Fibroblast of the aortic adventitia (primary cell): Measurements from ENCODE around the gene GALP. TPM values are rescaled to one million over a fixed set of nuclear protein-coding genes. Genes with fewer than 3 reads are reported as not detected.

Experiments used
- DNase-seq: peaks from one replicate; pipeline ENCODE4 v3.0.0-alpha.2; 2010; ENCODE audit warnings: low read depth
- H3K4me3 ChIP-seq: 2 replicates; pipeline ENCODE4 v1.5.1; 2011; ENCODE audit warnings: low read depth, mild to moderate bottlenecking, control low read depth, low read length, moderate library complexity
- CTCF ChIP-seq: IDR thresholded peaks from 2 replicates; pipeline ENCODE4 v1.5.1; 2011; ENCODE audit warnings: mild to moderate bottlenecking, low read length, control low read depth, inconsistent platforms; ENCODE audit not compliant: insufficient read depth
- total RNA-seq: library from RNA; depleted of rRNA; stranded (reverse); fragments of >200 nt; gene quantifications from 2 replicates; pipeline ENCODE4 v1.2.3, GENCODE V29; 2012; ENCODE audit warnings: low replicate concordance

GALP gene
- total RNA-seq, 1 donor = not detected

GRCh38 chr19:56142087-56142787 lies 33.6 kb upstream of the GALP start:
- no peak for TF ChIP-seq CTCF
- peak overlapping the region; percentile 78 for H3K4me3 ChIP-seq
- no peak for DNase-seq

DNA sequence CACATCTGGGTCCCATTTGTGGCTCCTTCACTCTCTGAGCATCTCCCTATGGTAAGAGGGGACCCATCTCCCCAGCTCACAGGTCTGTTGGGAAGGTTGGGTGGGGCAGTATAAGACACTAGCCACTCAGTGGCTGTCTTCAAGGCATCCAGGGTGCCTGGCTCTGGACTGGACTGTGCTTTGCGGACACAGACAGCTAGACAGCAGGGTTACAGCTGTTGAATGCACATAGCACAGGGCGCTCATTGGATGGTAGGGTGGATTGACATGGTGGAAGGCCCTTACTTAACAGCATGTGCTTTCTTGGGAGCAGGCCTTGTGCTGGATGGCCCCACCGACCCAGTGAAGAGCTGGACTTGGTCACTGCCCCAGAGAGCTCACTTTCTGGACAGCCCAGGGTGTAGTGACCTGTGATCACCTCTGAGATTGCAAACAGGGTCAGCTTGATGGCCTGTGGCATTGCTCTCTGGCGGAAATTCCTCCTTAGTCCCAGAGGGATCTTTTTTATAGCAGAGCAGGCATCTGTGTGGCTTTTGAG lies 32.8 kb upstream of the GALP start:
- no peak for TF ChIP-seq CTCF
- no peak for DNase-seq
- H3K4me3 ChIP-seq = no peak overlapping the region

DNA sequence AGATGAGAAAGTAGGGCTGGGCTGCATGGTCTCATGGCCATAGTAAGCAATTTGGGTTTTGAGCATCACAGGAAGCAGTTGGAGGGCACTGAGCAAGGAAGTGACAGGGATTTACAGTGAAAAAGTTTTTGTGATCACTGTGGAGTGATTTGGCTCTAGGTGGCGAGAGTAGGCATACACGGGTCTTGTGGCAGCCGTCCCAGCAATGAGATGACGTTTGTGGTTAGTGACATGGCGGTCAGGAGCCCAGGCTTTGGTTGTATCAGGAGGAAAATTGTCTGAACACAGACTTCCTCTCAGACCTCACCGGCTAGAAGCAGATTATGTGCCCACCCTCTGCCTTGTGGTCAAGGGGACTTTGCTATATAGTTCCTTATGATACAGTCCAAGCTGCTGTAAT lies 31.4 kb upstream of the GALP start:
- no peak for TF ChIP-seq CTCF
- no peak for DNase-seq

DNA sequence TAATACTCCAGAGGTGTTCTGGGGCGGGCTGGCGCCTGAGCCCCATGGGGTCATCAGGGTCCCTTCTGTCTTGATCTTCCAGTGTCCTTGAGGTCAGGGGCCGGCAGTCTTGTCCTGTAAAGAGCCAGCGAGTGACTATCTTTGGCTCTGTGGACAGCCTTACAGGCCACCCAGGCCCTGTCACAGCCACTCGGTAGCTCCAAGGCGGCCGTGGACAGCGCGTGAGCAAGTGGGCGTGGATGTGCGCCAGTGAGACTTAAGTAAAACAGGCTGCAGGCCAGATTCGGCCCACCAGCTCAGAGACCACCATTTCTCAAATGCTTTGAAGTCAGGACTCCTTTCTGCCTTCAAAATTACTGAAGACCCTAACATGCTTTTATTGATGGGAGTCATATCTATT lies 31.0 kb upstream of the GALP start:
- no peak for TF ChIP-seq CTCF
- no peak overlapping the region for H3K4me3 ChIP-seq
- no peak for DNase-seq

More for the DNA sequence above, 31.4 kb upstream of the GALP start:
- no peak overlapping the region for H3K4me3 ChIP-seq

DNA sequence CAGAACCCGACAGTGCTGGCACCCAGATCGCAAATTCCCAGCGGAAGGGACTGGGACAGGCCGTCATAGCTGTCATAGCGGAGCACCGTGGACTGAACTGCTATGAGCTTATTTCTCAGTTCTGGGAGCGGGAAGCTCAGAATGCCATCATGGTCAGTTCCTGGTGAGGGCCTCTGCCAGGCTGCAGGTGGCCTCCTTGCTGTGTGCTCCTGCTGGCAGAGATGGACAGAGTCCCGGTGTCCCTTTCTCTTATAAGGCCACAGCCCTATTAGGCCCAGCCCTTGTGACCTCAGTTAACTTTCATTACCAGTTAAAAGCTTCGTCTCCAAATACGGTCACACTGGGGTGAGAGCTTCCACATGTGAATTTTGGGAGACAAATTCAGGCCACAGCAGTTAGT lies 30.1 kb upstream of the GALP start:
- DNase-seq = no peak
- no peak for TF ChIP-seq CTCF
- no peak overlapping the region for H3K4me3 ChIP-seq

DNA sequence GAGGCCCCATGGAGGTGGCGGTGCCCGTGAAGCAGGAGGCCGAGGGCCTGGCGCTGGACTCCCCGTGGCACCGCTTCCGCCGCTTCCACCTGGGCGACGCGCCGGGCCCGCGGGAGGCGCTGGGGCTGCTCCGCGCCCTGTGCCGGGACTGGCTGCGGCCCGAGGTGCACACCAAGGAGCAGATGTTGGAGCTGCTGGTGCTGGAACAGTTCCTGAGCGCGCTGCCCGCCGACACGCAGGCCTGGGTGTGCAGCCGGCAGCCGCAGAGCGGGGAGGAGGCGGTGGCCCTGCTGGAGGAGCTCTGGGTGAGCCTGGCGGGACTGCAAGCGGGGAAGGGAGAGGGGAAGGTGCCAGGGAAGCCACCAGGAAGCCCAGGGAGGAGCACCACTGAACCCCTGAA lies 28.9 kb upstream of the GALP start:
- H3K4me3 ChIP-seq = no peak overlapping the region

More for the DNA sequence above, 28.9 kb upstream of the GALP start:
- no peak for DNase-seq
- TF ChIP-seq CTCF = no peak
